NCI-H146 (cell line): ENCODE measurements around the gene NPIPA3.
"Not testable (repeated sequence)": the region's sequence is repeated elsewhere in the genome, so short reads cannot be mapped to it uniquely, and the experiment has no call there.

Experiments used
- DNase-seq: peaks from one replicate; lab custom pipeline; 2025; lab: John Stamatoyannopoulos, UW

NPIPA3 gene

GRCh38 chr16:14703156-14704011, at the start of gene NPIPA3:
TSS of gene NPIPA3 (plus strand) at chr16:14703411. CDS start at chr16:14708944, 5,533 bp downstream.
- DNase-seq = not testable (repeated sequence)

DNA sequence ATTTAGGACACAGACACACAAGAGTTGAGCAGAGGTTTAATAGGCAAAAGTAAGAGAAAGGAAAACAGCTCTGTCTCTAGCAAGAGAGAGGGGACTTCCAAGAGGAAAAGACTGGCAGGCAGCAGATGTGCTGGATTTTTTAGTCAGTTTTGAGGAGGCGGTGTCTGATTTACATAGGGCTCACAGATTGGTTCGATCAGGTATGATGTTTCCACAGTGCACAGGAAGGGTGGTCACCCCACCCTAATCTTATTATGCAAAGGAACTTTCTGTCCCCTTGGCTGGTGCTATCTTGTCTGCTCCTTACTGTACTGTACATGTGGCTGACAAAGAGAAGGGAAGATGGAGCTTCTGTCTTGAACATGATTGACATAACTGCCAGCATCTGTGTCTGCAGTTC, 45.1 kb upstream of the NPIPA3 start:
- DNase-seq = no peak

GRCh38 chr16:14667347-14668266, 35.6 kb upstream of the NPIPA3 start:
- no peak for DNase-seq

- DNase-seq = no peak
Observed at GRCh38 chr16:14668556-14669223, 34.5 kb upstream of the NPIPA3 start.

DNA sequence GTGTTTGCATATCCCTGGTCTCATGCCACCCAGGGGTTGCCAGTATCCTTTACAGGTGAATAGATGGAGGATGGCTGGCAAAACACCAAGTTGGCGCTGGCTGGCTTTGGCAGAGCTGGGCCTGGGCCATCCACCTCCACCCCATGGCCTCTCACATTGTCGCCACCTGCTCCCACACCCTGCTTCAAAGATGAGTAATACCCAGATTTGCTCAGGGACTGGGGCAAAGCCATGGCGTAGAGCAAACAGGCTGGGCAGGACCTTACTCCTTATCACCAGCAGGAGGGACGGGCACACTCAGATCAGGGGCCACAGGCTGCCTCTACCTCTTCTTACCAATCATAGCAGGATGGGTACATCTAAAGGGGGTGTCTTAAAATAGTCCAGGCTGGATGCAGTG, 33.4 kb upstream of the NPIPA3 start:
- peak; percentile 34 for DNase-seq

- DNase-seq = no peak
Observed at GRCh38 chr16:14672403-14672971, 30.7 kb upstream of the NPIPA3 start.

GRCh38 chr16:14676633-14677032, 26.6 kb upstream of the NPIPA3 start:
- DNase-seq = no peak

- no peak for DNase-seq
Observed at GRCh38 chr16:14677627-14678026, 25.6 kb upstream of the NPIPA3 start.

DNA sequence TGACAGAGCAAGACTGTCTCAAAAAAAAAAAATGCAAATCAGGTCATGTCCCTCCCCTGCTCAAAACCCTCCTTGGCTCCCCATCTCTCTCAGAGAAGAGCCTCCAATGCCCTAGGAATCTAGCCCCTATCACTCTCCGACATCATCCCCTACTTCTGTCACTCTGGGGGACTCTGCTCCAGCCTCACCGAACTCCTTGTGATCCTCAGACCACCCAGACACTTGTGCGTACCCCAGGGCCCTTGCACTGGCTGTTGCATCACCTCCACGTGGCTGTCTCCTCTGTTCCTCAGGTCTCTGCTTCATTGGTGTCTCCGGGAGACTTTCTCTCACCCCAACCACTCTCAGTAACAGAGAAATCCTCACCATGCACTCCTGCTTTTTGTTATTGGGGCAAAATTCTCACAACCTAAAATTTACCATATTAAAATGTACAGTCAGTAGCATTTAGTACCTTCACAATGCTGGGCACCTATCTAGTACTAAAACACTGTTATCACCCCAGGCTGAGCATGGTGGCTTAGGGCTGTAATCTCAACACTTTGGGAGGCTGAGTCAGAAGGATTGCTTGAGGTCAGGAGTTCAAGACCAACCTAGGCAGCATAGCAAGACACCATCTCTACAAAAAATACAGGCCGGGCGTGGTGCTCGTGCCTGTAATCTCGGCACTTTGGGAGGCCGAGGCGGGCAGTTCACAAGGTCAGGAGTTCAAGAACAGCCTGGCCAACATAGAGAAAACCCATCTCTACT, 24.3 kb upstream of the NPIPA3 start:
- no peak for DNase-seq

DNA sequence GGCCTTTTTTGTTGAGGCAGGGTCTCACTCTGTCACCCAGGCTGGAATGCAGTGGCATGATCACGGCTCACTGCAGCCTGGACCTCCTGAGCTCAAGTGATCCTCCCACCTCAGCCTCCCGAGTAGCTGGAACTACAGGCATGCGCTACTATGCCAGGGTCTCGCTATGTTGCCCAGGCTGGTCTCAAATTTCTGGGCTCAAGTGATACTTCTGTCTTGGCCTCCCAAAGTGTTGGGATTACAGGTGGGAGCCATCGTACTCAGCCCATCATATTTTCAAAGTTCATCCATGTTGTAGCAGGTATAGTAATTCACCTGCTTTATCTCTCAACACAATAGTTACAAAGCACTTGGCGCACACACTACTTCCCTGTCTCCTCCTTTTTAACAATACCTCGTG, 22.8 kb upstream of the NPIPA3 start:
- DNase-seq = not testable (repeated sequence)

DNA sequence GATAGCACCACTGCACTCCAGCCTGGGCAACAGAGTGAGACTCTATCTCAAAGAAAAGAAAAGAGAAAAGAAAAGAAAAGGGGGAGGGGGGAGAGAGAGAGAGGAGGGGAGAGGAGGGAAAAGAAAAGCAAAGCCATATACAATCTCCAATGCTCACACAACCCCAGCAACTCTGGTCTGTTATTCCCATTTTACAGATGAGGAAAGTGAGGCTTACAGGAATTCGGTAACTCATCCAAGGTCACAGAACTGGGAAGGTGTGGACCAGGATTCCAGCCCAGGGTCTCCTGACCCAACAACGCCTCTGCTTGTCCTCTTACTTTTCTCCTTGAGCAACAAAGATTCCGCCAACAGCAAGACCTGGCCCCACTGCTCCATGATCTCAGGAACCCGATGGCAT, 22.1 kb upstream of the NPIPA3 start:
- DNase-seq = no peak

GRCh38 chr16:14682121-14682520, 21.1 kb upstream of the NPIPA3 start:
- no peak for DNase-seq

DNA sequence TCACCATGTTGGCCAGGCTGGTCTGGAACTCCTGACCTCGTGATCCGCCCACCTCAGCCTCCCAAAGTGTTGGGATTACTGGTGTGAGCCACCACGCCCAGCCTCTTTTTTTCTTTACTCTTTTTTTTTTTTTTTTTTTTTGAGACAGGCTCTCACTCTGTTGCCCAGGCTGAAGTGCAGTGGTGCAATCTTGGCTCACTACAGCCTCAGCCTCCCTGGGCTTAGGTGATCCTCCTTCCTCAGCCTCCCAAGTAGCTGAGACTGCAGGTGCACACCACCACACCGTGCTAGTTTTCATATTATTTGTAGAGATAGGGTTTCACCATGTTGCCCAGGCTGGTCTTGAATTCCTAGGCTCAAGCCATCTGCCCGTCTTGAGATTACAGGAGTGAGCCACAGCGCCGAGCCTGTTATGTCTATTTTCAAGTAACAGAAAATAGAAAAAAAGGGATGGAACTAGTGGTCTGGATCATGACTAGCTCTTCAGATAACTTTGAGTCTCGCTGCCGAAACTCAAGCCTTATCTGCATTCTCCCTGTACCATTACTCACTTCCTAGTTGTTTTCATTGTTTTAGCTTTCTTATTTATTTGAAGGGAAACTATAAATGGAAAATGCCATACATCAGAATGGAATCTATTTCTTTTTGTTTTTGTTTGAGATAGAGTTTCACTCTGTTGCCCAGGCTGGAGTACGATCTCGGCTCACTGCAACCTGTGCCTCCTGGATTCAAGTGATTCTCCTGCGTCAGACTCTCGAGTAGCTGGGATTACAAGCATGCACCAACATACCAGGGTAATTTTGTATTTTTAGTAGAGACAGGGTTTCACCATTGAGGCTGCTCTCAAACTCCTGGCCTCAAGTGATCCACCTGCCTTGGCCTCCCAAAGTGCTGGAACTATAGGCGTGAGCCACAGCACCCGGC, 17.1 kb upstream of the NPIPA3 start:
- DNase-seq = not testable (repeated sequence)

GRCh38 chr16:14694129-14694528, 9.1 kb upstream of the NPIPA3 start, which contains the start of gene PLA2G10:
TSS of gene PLA2G10 (minus strand) at chr16:14694308. CDS start at chr16:14694229, 79 bp downstream.
- not testable (repeated sequence) for DNase-seq

GRCh38 chr16:14701859-14702258, 1.4 kb upstream of the NPIPA3 start:
- DNase-seq = not testable (repeated sequence)

- not testable (repeated sequence) for DNase-seq
Observed at GRCh38 chr16:14702672-14703071, 539 bp upstream of the NPIPA3 start.

DNA sequence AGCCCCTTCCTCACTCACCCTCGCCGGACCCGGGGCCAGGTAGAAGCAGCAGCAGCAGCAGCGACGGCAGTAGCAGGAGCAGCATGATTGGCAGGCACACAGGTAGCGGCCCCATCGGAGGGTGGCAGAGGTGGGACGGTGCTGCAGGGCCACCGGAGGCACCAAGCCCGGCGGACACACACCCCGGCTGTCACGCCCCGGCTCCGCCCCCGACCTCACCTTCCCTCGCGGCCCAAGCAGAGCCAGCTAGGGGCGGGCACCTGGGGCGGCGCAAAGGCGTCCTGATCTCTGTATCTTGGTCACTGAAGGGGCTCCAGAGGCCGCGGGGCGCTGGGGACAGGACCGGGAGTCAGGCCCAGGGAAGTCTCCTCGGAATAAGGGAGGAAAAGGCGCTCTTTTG, 30.0 kb downstream of the NPIPA3 start:
- DNase-seq = not testable (repeated sequence)

GRCh38 chr16:14740832-14741385, 37.7 kb downstream of the NPIPA3 start:
- DNase-seq = not testable (repeated sequence)

- DNase-seq = not testable (repeated sequence)
Observed at GRCh38 chr16:14741794-14742193, 38.6 kb downstream of the NPIPA3 start.
